NCI-H1436 (cell line): Measurements from ENCODE around the gene ITGAX.
"Not testable (repeated sequence)": the region's sequence is repeated elsewhere in the genome, so short reads cannot be mapped to it uniquely, and the experiment has no call there.

Experiments
- DNase-seq: peaks from one replicate; lab custom pipeline; 2025; lab: John Stamatoyannopoulos, UW

The ITGAX gene

GRCh38 chr16:31410082-31410481 lies 55.1 kb downstream of the ITGAX start:
- no peak for DNase-seq

- no peak for DNase-seq
Measured at GRCh38 chr16:31411024-31411844, 56.3 kb downstream of the ITGAX start.

DNA sequence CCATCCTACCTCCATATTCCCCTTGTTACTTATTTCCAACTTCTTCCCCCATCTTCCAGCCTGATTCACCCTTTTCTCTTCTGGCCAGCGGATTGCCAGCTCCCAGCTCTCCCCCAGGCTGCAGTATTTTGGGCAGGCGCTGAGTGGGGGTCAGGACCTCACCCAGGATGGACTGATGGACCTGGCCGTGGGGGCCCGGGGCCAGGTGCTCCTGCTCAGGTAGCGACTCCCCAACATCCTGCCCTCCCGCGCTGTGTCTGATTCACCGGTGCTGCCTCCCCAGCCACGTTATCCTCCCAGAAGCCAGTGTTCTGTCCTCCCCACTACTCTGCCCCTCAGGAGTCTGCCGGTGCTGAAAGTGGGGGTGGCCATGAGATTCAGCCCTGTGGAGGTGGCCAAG lies 57.8 kb downstream of the ITGAX start:
- no peak for DNase-seq

DNA sequence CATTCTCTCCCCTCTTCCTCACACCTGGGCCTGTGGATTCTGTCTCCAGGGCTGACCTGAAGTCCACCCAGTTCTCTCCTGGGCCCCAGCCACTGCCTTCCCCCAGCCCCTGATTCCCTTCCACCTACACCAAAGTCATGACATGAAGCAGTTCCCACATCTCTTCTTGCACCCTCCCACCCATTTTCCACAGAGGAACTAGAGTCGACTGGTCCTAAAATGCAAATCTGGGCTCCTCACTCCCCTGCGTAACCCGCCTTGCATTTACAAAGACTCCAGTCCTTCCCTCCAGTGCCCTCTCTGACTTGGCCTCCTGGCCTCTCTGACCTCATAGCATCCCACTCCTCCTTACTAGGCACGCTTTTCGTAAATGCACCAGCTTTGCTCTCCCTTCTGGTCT lies 58.4 kb downstream of the ITGAX start:
- DNase-seq, result no peak

- DNase-seq, result no peak
Measured at GRCh38 chr16:31413943-31414342, 59.0 kb downstream of the ITGAX start.

GRCh38 chr16:31414706-31415105 lies 59.7 kb downstream of the ITGAX start:
- DNase-seq, result no peak

DNA sequence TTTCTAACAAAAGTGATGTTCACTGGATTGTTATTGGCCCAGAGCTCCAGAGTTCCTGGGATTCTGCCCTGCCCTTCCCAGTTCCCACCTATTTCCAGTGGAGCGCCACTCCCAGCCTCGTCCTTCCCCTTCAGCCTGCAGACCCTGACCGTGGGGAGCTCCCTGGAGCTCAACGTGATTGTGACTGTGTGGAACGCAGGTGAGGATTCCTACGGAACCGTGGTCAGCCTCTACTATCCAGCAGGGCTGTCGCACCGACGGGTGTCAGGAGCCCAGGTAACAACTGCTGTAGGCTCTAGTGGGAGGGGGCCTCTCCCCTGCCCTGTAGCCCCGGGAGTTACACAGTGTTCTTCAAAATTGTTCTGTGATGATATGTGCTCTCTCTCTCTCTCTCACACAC lies 61.4 kb downstream of the ITGAX start:
- no peak for DNase-seq

- not testable (repeated sequence) for DNase-seq
Measured at GRCh38 chr16:31417036-31417435, 62.1 kb downstream of the ITGAX start.

DNA sequence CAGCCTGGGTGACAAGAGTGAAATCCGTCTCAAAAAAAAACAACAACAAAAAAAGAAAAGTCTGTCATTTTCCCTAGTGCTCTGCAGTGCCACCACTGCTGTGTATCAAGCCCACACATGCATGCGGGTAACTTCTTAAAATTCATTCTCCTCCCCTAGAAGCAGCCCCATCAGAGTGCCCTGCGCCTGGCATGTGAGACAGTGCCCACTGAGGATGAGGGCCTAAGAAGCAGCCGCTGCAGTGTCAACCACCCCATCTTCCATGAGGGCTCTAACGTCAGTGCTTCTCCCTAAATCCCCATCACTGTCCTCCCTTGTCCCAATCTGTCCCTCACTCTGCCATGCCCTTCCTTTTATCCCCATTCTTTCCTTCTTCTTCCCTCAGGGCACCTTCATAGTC lies 62.9 kb downstream of the ITGAX start:
- DNase-seq, result no peak

DNA sequence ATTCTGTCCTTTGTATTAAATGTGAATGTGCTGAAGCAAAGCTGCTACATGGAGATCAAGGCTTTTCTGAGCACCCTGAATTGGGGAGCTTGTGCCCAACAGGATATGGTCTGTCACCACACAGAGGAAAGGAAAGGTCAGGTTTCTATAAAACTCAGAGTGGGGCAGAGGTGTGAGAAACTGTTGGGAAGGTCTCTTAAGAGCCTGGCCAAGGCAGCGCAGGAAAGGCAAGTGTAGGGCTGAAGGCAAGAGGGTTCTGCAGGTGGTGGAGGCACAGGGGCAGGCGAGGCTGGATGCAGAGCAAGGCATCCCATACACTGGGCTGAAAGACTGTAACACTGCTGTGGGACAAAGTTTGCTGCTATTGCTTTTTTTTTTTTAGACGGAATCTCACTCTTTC lies 65.1 kb downstream of the ITGAX start:
- DNase-seq, result no peak

DNA sequence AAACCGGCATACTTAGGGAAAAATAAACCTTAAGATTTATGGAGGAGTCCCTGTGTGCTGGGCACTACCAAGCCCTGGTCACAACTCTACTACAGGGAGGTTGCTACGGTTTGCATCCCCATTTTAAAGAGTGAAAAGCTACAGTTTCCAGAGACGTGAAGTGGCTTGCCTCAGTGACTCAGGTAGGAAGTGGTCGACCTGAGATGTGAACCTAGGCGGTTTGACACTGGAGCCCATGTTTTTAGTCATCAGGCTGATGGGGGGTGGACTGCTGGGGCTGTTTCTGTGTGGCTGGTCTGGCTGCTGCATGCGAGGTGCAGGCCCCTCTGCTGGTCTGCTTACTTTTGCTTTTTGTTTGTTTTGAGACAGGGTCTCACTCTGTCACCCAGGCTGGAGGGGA lies 66.6 kb downstream of the ITGAX start:
- no peak for DNase-seq

DNA sequence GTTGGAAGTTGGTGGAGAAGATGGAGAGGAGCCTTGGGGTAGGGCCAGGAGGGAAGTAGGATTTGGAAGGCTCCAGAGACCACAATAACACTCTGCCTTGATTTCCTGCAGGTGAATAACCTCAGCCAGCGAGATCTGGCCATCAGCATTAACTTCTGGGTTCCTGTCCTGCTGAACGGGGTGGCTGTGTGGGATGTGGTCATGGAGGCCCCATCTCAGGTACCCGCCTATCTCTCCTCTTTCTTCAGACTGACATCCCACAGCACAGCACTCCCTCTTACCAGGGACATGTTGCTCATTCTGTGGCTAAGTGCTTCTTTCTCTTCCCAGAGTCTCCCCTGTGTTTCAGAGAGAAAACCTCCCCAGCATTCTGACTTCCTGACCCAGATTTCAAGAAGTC lies 68.3 kb downstream of the ITGAX start:
- DNase-seq, result no peak

GRCh38 chr16:31423801-31424200 lies 68.8 kb downstream of the ITGAX start:
- DNase-seq, result no peak

DNA sequence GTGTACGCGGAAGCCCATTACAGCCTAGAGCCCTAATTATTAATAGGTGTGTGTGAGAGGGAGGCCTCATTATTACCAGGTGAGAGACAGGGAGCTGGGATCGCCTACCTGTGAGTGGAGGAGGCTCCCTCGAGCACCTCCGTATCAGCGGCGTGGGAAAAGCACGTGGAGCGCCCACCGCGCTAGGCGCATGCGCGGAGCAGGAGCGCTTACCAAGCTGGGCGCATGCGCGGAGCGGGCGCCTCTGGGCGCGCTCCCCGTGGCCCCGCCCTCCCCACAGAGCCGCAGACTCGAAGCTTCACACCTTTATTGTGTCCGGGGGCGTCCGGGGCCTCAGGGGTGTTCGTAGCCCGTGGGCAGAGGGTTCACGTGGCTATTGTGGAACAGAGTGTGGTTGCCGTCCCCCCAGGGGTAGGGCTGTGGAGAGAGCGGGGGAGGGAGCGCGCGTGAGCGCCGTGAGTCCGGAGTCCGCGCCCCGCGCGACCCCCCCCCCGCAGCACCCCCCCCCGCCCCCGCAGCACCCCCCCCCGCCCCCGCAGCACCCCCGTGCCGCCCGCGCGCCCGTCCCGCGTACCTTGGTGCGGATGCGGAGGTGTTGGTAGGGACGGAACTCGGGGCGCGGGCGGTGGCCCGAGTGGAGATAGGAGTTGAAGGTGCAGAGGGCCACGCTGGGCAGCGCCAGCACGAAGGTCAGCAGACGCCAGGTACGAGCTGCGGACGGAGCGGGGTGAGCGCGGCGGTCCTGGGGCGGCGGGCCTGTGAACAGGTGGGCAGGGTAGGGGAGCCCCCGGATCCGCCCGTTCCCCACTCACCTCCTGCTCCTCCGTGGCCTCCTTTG lies 72.7 kb downstream of the ITGAX start:
- no peak for DNase-seq

DNA sequence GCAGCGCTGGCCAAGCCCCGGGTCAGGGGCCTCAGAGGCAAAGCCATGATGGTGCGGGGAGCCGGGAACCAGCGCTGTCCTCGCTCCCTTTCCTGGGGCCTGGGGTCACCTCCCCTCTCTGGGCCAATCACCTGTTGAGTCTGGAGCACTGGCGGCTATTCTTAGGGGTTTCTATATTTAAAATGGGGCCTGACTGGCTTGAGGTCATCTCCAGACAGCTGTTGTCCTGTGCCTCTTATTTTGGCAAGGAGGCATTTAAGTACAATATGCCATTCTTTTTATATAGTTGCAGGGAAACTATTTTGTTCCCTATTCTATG lies 73.3 kb downstream of the ITGAX start, which contains the start of gene COX6A2:
COX6A2 (minus strand) TSS at position 82 of the 319 bp plus-strand sequence; CDS start at position 47, 35 bp downstream.
- no peak for DNase-seq

GRCh38 chr16:31428638-31429247 lies 73.8 kb downstream of the ITGAX start:
- DNase-seq, result no peak

DNA sequence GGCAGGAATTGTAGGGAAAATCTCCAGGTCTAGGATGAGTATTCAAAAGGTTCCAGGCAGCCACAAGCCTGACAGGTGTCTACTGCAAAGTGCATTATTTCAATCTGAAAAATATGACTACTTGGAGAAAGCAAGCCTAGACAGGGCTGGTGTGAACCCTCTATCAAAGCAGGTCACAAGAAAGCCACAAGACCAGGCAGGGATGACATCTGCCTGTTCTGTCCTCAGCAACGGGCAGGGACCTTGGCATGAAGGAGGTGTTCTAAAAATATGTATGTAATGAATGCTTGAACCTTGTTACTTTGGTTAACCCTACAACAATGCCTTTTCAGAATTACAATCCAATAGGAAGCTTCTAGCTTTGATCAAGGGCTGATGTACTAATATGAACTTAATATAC lies 74.3 kb downstream of the ITGAX start:
- no peak for DNase-seq

DNA sequence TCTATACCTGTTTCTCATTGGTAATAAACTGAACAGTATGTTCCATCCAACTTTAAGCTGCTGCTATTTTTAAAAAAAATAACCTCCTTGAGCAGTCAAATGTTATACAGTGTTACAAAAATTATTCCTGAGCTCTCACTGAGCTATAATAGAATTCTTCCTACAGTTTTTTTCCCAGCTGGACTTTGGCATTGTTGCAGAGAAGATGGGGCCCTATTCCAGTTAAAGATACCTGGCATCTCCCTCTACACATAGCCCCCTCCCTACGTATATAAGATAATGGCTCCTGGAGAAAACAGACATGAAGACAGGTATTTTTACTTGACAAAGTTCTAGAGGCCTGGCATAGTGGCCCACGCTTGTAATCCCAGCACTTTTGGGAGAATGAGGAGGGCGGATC lies 74.8 kb downstream of the ITGAX start:
- DNase-seq, result no peak

GRCh38 chr16:31430380-31431052 lies 75.5 kb downstream of the ITGAX start:
- no peak for DNase-seq
